Endothelial cell of umbilical vein (primary cell): ENCODE measurements around the gene EIF2B5. TPM values are rescaled to one million over a fixed set of nuclear protein-coding genes. Genes with fewer than 3 reads are reported as not detected.

Experiments used
- BruUV-seq: library from RNA; stranded (reverse); fragments of 400-500 nt; replicated peaks from 2 replicates; lab custom pipeline; 2021; lab: Mats Ljungman, UMichigan
- CTCF ChIA-PET: fragments of 300-600, 350-600 bp; sonication (Branson Sonifier 250); formaldehyde crosslinking; loops from one replicate; lab custom pipeline; 2021; ENCODE audit warnings: antibody characterized with exemption, inconsistent platforms; lab: Charles Lee
- POLR2A ChIA-PET: fragments of 300-600, 350-600 bp; sonication (Branson Sonifier 250); formaldehyde crosslinking; loops from one replicate; lab custom pipeline; 2021; ENCODE audit warnings: antibody characterized with exemption, inconsistent platforms; lab: Charles Lee
- DNase-seq: peaks from one replicate; pipeline ENCODE4 v3.0.0-alpha.2; 2011; ENCODE audit warnings: low read depth, low spot score
- FAIRE-seq: peaks from 2 replicates; lab custom pipeline; 2011; peaks lifted over from hg19 to GRCh38; lab: Jason Lieb, UNC
- H2AFZ ChIP-seq: 2 replicates; pipeline ENCODE4 v1.6.0; 2012; ENCODE audit warnings: low read depth, low read length, control low read depth, inconsistent platforms
- H3K27ac ChIP-seq: 2 replicates; pipeline ENCODE4 v1.5.1; 2011; ENCODE audit warnings: low read depth, mild to moderate bottlenecking, control low read depth, low read length, moderate library complexity; ENCODE audit not compliant: insufficient read depth
- H3K27me3 ChIP-seq, 2 experiments: 2 replicates each; pipeline versions ENCODE4 v1.6.0 to v1.6.1; 2011; ENCODE audit warnings: low read length in 2 of 2, mixed read lengths in 1 of 2; ENCODE audit not compliant: control insufficient read depth in 2 of 2, insufficient read depth in 2 of 2
- H3K36me3 ChIP-seq, 2 experiments: 2 replicates in 1 of 2; 3 replicates in 1 of 2; pipeline ENCODE4 v1.5.1; 2011; ENCODE audit warnings: low read length in 2 of 2, mild to moderate bottlenecking in 1 of 2, moderate library complexity in 1 of 2; ENCODE audit not compliant: control insufficient read depth in 2 of 2, insufficient read depth in 2 of 2; ENCODE audit errors: extremely low read depth in 1 of 2
- H3K4me1 ChIP-seq: 3 replicates; pipeline ENCODE4 v1.5.1; 2011; ENCODE audit warnings: mild to moderate bottlenecking, low read length; ENCODE audit not compliant: control insufficient read depth, insufficient read depth; ENCODE audit errors: extremely low read depth
- H3K4me2 ChIP-seq: 2 replicates; pipeline ENCODE4 v1.6.1; 2011; ENCODE audit warnings: low read length, control low read depth, mixed read lengths; ENCODE audit not compliant: insufficient read depth
- H3K4me3 ChIP-seq, 3 experiments: fragments of 200-600 bp in 1 of 3; sonication (generic), shearing (Covaris generic) in 1 of 3; replicated peaks in 1 of 3; 2 replicates each; pipeline ENCODE4 v1.5.1; 2011 to 2016; ENCODE audit warnings: control low read depth in 3 of 3, low read length in 3 of 3, mild to moderate bottlenecking in 2 of 3, inconsistent platforms in 1 of 3, low read depth in 1 of 3, moderate library complexity in 1 of 3; ENCODE audit not compliant: insufficient read depth in 1 of 3
- H3K79me2 ChIP-seq: 2 replicates; pipeline ENCODE4 v1.6.0; 2012; ENCODE audit warnings: low read length, inconsistent platforms; ENCODE audit not compliant: control insufficient read depth, insufficient read depth
- H3K9ac ChIP-seq: replicated peaks from 2 replicates; pipeline ENCODE3; 2011; ENCODE audit warnings: low read length, control low read depth; ENCODE audit not compliant: insufficient read depth; ENCODE audit errors: extremely low read depth
- H3K9me1 ChIP-seq: replicated peaks from 3 replicates; pipeline ENCODE4 v1.6.0; 2011; ENCODE audit warnings: mild to moderate bottlenecking, low read length; ENCODE audit not compliant: control insufficient read depth, insufficient read depth; ENCODE audit errors: extremely low read depth
- H3K9me3 ChIP-seq: replicated peaks from 2 replicates; pipeline ENCODE4 v1.5.1; 2012; ENCODE audit warnings: low read length, inconsistent platforms; ENCODE audit not compliant: control insufficient read depth, insufficient read depth
- H4K20me1 ChIP-seq: replicated peaks from 2 replicates; pipeline ENCODE3; 2011; ENCODE audit warnings: mild to moderate bottlenecking, low read length; ENCODE audit not compliant: control insufficient read depth, insufficient read depth; ENCODE audit errors: extremely low read depth
- CTCF ChIP-seq, 2 donors: IDR thresholded peaks; 1 replicate in 1 of 2; 2 replicates in 1 of 2; pipeline ENCODE4 v1.5.1; 2011; ENCODE audit warnings: low read length in 2 of 2, mild to moderate bottlenecking in 2 of 2, moderate library complexity in 2 of 2, control low read depth in 1 of 2, inconsistent platforms in 1 of 2, low read depth in 1 of 2; ENCODE audit not compliant: insufficient read depth in 1 of 2; ENCODE audit errors: extremely low read depth in 1 of 2
- FOS ChIP-seq: IDR thresholded peaks from 2 replicates; pipeline ENCODE4 v1.6.1; 2011; ENCODE audit warnings: mild to moderate bottlenecking, low read length, moderate library complexity, borderline replicate concordance; ENCODE audit not compliant: insufficient read depth
- GATA2 ChIP-seq: IDR thresholded peaks from 2 replicates; pipeline ENCODE4 v1.7.0; 2011; ENCODE audit warnings: low read depth, mild to moderate bottlenecking, moderate library complexity, mixed read lengths, low read length; ENCODE audit not compliant: insufficient read length, insufficient read depth
- JUN ChIP-seq: IDR thresholded peaks from 2 replicates; pipeline ENCODE4 v1.6.1; 2011; ENCODE audit warnings: borderline replicate concordance, low read depth; ENCODE audit not compliant: insufficient read length, insufficient read depth
- MAX ChIP-seq: IDR thresholded peaks from 2 replicates; pipeline ENCODE4 v1.6.1; 2011; ENCODE audit not compliant: insufficient read depth, insufficient read length
- MYC ChIP-seq: IDR thresholded peaks from one replicate; pipeline ENCODE4 v1.6.1; 2011; ENCODE audit warnings: mild to moderate bottlenecking, low read depth, low read length
- POLR2A ChIP-seq: IDR thresholded peaks from 2 replicates; pipeline ENCODE4 v1.6.1; 2012; ENCODE audit warnings: low read depth, mild to moderate bottlenecking, control low read depth, low read length
- POLR2AphosphoS5 ChIP-seq: IDR thresholded peaks from 2 replicates; pipeline ENCODE4 v1.6.1; 2012; ENCODE audit warnings: low read depth, mild to moderate bottlenecking, control low read depth, low read length, moderate library complexity; ENCODE audit not compliant: insufficient read depth
- dilution Hi-C: fragments of 300-500 bp; cut with MboI; formaldehyde crosslinking; loops from one replicate; pipeline ENCODE4 v1.15.0; 2019; ENCODE audit warnings: low sequenced_read_pairs; ENCODE audit not compliant: extremely low pct_ligation_motif_present
- intact Hi-C: fragments of 100-400 bp; cut with micrococcal nuclease; formaldehyde crosslinking; loops from one replicate; pipeline ENCODE4 v1.10.0; 2022
- polyA plus RNA-seq, 4 experiments: library from polyadenylated mRNA; depleted of rRNA in 3 of 4; stranded (reverse) in 3 of 4; unstranded in 1 of 4; fragments of >200 nt; gene quantifications; 2 replicates each; pipeline versions ENCODE4 v1.2.1 to v1.2.3, GENCODE V29; 2011 to 2012; ENCODE audit warnings: missing spikeins in 1 of 4
- total RNA-seq: library from RNA; stranded (reverse); gene quantifications from 2 replicates; pipeline ENCODE4 v1.2.3, GENCODE V29; 2021

The EIF2B5 gene
- total and polyA plus RNA-seq, 2 donors (not counting 3 experiments of a cell fraction or from before 2014, with no cell fraction given), result 42.7 to 44.7 TPM

GRCh38 chr3:184126006-184126405, 9.2 kb upstream of the EIF2B5 start:
- H3K4me1 ChIP-seq, result peaks cover 3% of the 10 kb centered on the region
- H3K36me3 ChIP-seq, result no peaks in the 10 kb centered on the region
- BruUV-seq, result no TSS peak
- ChIA-PET CTCF (interaction anchor here (0.8 kb wide), 1 partner anchor 231 kb away, joined by 3 read pairs; no protein-coding TSS in a partner anchor), POLR2A (no interaction called here)
- FAIRE-seq (no peak), DNase-seq (no peak)
- intact Hi-C loops, result no loop called here
- no peak overlapping the region for H3K4me3 ChIP-seq
- no peaks in the 10 kb centered on the region for H3K27me3 ChIP-seq
- no peak overlapping the region for H3K27ac ChIP-seq
- H3K9me1 ChIP-seq, result no peaks in the 10 kb centered on the region
- no peak overlapping the region for H3K4me2 ChIP-seq
- no peak overlapping the region for H3K9ac ChIP-seq
- dilution Hi-C loops, result no loop called here
- H3K9me3 ChIP-seq, result no peaks in the 10 kb centered on the region
- no peak overlapping the region for H2AFZ ChIP-seq
- no peaks in the 10 kb centered on the region for H3K79me2 ChIP-seq
- no peak for TF ChIP-seq MAX
- no peak for TF ChIP-seq JUN
- no peak for TF ChIP-seq GATA2
- TF ChIP-seq POLR2A, result no peak
- no peak for TF ChIP-seq POLR2AphosphoS5
- no peak for TF ChIP-seq FOS
- no peak for TF ChIP-seq CTCF (IDR thresholded peaks at IDR 0.05; ENCODE audit: extremely low read depth in 1 of 2, insufficient read depth in 1 of 2, low read depth in 1 of 2, low read length in 2 of 2)
- no peak for TF ChIP-seq MYC
- H4K20me1 ChIP-seq, result no peaks in the 10 kb centered on the region
